Measurements from ENCODE around the gene PRSS56. TPM values are rescaled to one million over a fixed set of nuclear protein-coding genes. Genes with fewer than 3 reads are reported as not detected.

Gene PRSS56
- total RNA-seq, 1 donor from 2014 or later: not detected

Other genes with a start within 250 kb of the PRSS56 start
- not detected for gene ALPP, start 141.6 kb upstream of the PRSS56 start, total RNA-seq
- not detected for gene ALPG, start 113.5 kb upstream of the PRSS56 start, total RNA-seq
- gene ALPI, start 64.2 kb upstream of the PRSS56 start, total RNA-seq: not detected
- gene ECEL1, start 32.6 kb upstream of the PRSS56 start, total RNA-seq: not detected
- not detected for gene CHRND, start 5.8 kb downstream of the PRSS56 start, total RNA-seq
- gene CHRNG, start 19.3 kb downstream of the PRSS56 start, total RNA-seq: not detected
- 2.4 TPM for gene TIGD1, start 30.2 kb downstream of the PRSS56 start, total RNA-seq
- gene EIF4E2, start 30.3 kb downstream of the PRSS56 start, total RNA-seq: 44.2 TPM
- gene EFHD1, start 113.2 kb downstream of the PRSS56 start, total RNA-seq: 29.7 TPM
- 59.9 TPM for gene GIGYF2, start 176.9 kb downstream of the PRSS56 start, total RNA-seq